Measurements from ENCODE around the gene LRFN2. TPM values are rescaled to one million over a fixed set of nuclear protein-coding genes. Genes with fewer than 3 reads are reported as not detected.

LRFN2 gene
- total and polyA plus RNA-seq, 2 experiments from 2014 or later = 0.29 to 2.5 TPM

DNA sequence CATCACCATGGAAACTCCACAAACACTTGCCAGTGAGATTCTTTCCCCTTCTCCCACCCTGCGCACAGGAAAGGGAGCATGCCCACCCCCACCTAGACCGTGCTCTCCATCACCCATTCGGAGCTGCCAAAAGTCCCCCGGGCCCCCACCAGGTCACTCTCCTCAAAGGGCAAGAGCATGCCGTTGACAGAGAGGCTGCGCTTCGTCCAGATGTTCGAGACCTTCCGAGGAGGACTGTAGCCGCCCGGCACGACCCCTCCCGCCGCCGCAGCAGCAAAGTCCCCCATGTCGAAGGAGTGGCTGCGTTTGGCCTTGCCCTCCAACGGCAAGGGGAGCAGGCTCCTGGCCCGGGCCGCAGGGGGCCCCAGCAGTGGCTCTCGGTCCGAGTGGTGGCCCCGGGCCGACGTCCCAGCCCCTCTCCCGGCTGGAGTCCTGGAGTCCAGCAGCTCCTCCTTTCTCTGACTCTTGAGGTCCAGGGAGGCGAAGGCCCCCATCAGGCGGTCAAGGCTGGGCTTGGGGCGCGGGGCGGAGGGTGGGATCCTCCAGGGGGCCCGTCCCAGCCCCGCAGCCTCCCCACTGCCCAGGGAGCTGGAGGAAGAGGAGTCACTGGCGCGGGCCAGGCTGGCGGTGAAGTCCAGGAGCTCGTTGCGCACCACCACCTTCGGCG is 195.2 kb downstream of the LRFN2 start:
- H3K27me3 Mint-ChIP-seq (ENCODE audit: insufficient read depth, low read depth, poor library complexity) = peaks cover 2% of the 10 kb centered on the region
- H3K79me2 ChIP-seq (replicated peaks; ENCODE audit: insufficient read depth) = no peaks in the 10 kb centered on the region
- H3K9me3 Mint-ChIP-seq = no peaks in the 10 kb centered on the region; the same call in 1 of the 3 replicates
- no peak overlapping the region for H3K4me2 ChIP-seq
- H3K27ac ChIP-seq (ENCODE audit: low read depth) = no peak overlapping the region
- TF ChIP-seq, protein P1, sequence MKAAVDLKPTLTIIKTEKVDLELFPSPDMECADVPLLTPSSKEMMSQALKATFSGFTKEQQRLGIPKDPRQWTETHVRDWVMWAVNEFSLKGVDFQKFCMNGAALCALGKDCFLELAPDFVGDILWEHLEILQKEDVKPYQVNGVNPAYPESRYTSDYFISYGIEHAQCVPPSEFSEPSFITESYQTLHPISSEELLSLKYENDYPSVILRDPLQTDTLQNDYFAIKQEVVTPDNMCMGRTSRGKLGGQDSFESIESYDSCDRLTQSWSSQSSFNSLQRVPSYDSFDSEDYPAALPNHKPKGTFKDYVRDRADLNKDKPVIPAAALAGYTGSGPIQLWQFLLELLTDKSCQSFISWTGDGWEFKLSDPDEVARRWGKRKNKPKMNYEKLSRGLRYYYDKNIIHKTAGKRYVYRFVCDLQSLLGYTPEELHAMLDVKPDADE (IDR thresholded peaks at IDR 0.05) = no peak
- no peak for TF ChIP-seq ZNF114 (CRISPR knock-in tag; IDR thresholded peaks at IDR 0.05)
- no peak for TF ChIP-seq CREB1 (CRISPR knock-in tag; IDR thresholded peaks at IDR 0.05; ENCODE audit: low read depth)
- TF ChIP-seq NANOG (IDR thresholded peaks at IDR 0.05; ENCODE audit: borderline replicate concordance) = no peak
- TF ChIP-seq, protein P2, sequence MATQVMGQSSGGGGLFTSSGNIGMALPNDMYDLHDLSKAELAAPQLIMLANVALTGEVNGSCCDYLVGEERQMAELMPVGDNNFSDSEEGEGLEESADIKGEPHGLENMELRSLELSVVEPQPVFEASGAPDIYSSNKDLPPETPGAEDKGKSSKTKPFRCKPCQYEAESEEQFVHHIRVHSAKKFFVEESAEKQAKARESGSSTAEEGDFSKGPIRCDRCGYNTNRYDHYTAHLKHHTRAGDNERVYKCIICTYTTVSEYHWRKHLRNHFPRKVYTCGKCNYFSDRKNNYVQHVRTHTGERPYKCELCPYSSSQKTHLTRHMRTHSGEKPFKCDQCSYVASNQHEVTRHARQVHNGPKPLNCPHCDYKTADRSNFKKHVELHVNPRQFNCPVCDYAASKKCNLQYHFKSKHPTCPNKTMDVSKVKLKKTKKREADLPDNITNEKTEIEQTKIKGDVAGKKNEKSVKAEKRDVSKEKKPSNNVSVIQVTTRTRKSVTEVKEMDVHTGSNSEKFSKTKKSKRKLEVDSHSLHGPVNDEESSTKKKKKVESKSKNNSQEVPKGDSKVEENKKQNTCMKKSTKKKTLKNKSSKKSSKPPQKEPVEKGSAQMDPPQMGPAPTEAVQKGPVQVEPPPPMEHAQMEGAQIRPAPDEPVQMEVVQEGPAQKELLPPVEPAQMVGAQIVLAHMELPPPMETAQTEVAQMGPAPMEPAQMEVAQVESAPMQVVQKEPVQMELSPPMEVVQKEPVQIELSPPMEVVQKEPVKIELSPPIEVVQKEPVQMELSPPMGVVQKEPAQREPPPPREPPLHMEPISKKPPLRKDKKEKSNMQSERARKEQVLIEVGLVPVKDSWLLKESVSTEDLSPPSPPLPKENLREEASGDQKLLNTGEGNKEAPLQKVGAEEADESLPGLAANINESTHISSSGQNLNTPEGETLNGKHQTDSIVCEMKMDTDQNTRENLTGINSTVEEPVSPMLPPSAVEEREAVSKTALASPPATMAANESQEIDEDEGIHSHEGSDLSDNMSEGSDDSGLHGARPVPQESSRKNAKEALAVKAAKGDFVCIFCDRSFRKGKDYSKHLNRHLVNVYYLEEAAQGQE (IDR thresholded peaks at IDR 0.05; ENCODE audit: unreplicated experiment) = no peak
- no peak for TF ChIP-seq EZH2phosphoT487 (IDR thresholded peaks at IDR 0.05; ENCODE audit: unreplicated experiment)
- TF ChIP-seq, protein P3, sequence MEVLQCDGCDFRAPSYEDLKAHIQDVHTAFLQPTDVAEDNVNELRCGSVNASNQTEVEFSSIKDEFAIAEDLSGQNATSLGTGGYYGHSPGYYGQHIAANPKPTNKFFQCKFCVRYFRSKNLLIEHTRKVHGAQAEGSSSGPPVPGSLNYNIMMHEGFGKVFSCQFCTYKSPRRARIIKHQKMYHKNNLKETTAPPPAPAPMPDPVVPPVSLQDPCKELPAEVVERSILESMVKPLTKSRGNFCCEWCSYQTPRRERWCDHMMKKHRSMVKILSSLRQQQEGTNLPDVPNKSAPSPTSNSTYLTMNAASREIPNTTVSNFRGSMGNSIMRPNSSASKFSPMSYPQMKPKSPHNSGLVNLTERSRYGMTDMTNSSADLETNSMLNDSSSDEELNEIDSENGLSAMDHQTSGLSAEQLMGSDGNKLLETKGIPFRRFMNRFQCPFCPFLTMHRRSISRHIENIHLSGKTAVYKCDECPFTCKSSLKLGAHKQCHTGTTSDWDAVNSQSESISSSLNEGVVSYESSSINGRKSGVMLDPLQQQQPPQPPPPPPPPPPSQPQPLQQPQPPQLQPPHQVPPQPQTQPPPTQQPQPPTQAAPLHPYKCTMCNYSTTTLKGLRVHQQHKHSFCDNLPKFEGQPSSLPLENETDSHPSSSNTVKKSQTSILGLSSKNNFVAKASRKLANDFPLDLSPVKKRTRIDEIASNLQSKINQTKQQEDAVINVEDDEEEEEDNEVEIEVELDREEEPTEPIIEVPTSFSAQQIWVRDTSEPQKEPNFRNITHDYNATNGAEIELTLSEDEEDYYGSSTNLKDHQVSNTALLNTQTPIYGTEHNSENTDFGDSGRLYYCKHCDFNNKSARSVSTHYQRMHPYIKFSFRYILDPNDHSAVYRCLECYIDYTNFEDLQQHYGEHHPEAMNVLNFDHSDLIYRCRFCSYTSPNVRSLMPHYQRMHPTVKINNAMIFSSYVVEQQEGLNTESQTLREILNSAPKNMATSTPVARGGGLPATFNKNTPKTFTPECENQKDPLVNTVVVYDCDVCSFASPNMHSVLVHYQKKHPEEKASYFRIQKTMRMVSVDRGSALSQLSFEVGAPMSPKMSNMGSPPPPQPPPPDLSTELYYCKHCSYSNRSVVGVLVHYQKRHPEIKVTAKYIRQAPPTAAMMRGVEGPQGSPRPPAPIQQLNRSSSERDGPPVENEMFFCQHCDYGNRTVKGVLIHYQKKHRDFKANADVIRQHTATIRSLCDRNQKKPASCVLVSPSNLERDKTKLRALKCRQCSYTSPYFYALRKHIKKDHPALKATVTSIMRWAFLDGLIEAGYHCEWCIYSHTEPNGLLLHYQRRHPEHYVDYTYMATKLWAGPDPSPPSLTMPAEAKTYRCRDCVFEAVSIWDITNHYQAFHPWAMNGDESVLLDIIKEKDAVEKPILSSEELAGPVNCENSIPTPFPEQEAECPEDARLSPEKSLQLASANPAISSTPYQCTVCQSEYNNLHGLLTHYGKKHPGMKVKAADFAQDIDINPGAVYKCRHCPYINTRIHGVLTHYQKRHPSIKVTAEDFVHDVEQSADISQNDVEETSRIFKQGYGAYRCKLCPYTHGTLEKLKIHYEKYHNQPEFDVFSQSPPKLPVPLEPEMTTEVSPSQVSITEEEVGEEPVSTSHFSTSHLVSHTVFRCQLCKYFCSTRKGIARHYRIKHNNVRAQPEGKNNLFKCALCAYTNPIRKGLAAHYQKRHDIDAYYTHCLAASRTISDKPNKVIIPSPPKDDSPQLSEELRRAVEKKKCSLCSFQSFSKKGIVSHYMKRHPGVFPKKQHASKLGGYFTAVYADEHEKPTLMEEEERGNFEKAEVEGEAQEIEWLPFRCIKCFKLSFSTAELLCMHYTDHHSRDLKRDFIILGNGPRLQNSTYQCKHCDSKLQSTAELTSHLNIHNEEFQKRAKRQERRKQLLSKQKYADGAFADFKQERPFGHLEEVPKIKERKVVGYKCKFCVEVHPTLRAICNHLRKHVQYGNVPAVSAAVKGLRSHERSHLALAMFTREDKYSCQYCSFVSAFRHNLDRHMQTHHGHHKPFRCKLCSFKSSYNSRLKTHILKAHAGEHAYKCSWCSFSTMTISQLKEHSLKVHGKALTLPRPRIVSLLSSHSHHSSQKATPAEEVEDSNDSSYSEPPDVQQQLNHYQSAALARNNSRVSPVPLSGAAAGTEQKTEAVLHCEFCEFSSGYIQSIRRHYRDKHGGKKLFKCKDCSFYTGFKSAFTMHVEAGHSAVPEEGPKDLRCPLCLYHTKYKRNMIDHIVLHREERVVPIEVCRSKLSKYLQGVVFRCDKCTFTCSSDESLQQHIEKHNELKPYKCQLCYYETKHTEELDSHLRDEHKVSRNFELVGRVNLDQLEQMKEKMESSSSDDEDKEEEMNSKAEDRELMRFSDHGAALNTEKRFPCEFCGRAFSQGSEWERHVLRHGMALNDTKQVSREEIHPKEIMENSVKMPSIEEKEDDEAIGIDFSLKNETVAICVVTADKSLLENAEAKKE (CRISPR knock-in tag; IDR thresholded peaks at IDR 0.05) = no peak
- TF ChIP-seq, protein P4, sequence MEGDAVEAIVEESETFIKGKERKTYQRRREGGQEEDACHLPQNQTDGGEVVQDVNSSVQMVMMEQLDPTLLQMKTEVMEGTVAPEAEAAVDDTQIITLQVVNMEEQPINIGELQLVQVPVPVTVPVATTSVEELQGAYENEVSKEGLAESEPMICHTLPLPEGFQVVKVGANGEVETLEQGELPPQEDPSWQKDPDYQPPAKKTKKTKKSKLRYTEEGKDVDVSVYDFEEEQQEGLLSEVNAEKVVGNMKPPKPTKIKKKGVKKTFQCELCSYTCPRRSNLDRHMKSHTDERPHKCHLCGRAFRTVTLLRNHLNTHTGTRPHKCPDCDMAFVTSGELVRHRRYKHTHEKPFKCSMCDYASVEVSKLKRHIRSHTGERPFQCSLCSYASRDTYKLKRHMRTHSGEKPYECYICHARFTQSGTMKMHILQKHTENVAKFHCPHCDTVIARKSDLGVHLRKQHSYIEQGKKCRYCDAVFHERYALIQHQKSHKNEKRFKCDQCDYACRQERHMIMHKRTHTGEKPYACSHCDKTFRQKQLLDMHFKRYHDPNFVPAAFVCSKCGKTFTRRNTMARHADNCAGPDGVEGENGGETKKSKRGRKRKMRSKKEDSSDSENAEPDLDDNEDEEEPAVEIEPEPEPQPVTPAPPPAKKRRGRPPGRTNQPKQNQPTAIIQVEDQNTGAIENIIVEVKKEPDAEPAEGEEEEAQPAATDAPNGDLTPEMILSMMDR (conservative IDR thresholded peaks at IDR 0.05; ENCODE audit: low read depth in 2 of 2) = no peak
- TF ChIP-seq JUNB (IDR thresholded peaks at IDR 0.05; ENCODE audit: unreplicated experiment) = no peak
- no peak for TF ChIP-seq ZNF331 (CRISPR knock-in tag; IDR thresholded peaks at IDR 0.05; ENCODE audit: low read depth)
- TF ChIP-seq EZH2 (IDR thresholded peaks at IDR 0.05; ENCODE audit: low read depth, unreplicated experiment) = no peak
- no peak for TF ChIP-seq POLR2AphosphoS5 (IDR thresholded peaks at IDR 0.05; ENCODE audit: low read depth)
- TF ChIP-seq STAT1 (IDR thresholded peaks at IDR 0.05; ENCODE audit: unreplicated experiment) = no peak
- H3K27me3 ChIP-seq (ENCODE audit: insufficient read depth) = no peaks in the 10 kb centered on the region
- H3K27ac Mint-ChIP-seq = no peak overlapping the region
- no peaks in the 10 kb centered on the region for H3K36me3 Mint-ChIP-seq (ENCODE audit: low read depth)
- no peaks in the 10 kb centered on the region for H3F3A ChIP-seq (replicated peaks; ENCODE audit: low read depth)
- H3K4me1 Mint-ChIP-seq = no peaks in the 10 kb centered on the region; the same call in 1 of the 3 replicates
- ATAC-seq = no peak
- no peak for DNase-seq (ENCODE audit: low spot score)
- H3K4me1 ChIP-seq (ENCODE audit: insufficient read depth) = no peaks in the 10 kb centered on the region
- no peaks in the 10 kb centered on the region for H3K36me3 ChIP-seq (ENCODE audit: insufficient read depth)
- H4K20me1 ChIP-seq (replicated peaks; ENCODE audit: insufficient read depth) = no peaks in the 10 kb centered on the region
- H3K4me3 Mint-ChIP-seq = no peak overlapping the region
- no peak overlapping the region for H3K4me3 ChIP-seq
- no peaks in the 10 kb centered on the region for H3K9me2 ChIP-seq (ENCODE audit: insufficient read depth)
- no peak overlapping the region for H2AFZ ChIP-seq

Measured in GM23338 (cell line).